Frontal cortex (tissue), 4 donors: ENCODE data around the gene LRRC4C. TPM values are rescaled to one million over a fixed set of nuclear protein-coding genes. Genes with fewer than 3 reads are reported as not detected.

Source experiments
- DNase-seq, 2 donors: peaks; one replicate each; pipeline ENCODE4 v3.0.0; 2012; ENCODE audit warnings: low spot score in 2 of 2
- FAIRE-seq: peaks from 2 replicates; lab custom pipeline; 2012; peaks lifted over from hg19 to GRCh38; lab: Jason Lieb, UNC
- total RNA-seq: library from RNA; depleted of rRNA; stranded (reverse); fragments of >200 nt; gene quantifications from one replicate; pipeline ENCODE4 v1.2.3, GENCODE V29; 2014
- donor health status: control.
- donor health status: control.
- donor health status: control.

LRRC4C gene
- total RNA-seq, 1 donor from 2014 or later, result 90.5 TPM

DNA sequence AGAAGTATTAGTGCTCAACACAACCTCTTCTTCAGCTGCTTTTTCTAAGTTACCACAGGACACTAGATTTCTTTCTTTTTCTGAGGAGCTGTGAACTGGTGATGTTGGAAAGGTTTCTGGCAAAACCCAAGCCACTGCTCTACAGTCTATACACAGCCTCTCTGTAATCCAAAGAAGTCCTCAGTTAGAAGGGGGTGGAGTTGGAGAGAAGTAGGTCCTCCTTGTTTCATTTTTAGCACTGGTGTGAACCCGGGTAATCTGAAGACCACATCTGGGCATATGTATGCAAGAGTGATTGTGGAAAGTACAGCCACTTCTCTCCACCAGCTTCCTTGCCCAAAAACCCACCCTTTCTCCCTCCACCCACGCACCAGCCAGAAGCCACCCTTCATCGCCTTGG lies 1168.1 kb downstream of the LRRC4C start:
- DNase-seq (no peak), FAIRE-seq (no peak)

DNA sequence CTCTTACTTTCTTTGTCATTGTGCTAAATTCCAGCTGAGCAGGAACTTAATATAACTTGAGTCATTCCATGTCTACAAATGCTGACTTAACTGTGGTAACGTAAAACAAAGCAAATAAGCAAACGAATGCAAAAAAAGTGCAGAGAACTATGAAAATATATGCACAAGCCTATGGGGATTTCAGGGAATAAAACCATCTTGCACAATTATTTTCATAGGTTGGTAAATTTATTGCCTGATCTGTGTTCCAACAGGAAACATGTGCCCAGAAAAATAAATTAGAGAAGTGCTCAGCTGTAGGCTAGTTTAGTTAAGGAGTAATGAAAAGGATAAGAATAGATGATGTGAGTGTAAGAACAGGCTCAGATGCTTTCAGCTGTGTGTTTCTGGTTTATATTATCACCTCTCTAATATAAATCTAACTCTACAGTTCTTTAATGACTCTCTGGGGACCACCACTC lies 1169.3 kb downstream of the LRRC4C start:
- DNase-seq (no peak), FAIRE-seq (no peak)

DNA sequence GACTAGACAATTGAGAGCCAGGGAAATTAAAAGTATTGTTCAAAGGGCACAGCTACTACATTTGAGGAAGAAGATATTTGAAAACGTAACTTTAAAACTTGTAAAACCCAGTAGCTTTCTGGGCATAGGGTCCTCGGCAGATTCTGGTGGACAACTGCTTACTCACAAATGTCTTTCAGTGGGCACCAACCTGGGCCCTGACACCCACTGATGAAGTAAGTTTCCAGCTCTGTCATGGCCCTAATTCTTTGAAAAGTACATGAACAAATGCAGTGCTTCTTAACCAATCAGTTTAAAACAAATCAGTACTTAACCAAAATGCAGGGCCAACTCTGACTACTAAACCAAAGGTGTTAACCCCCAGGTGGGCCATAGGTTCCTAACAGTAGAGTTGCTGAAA lies 1170.1 kb downstream of the LRRC4C start:
- no peak for FAIRE-seq

DNA sequence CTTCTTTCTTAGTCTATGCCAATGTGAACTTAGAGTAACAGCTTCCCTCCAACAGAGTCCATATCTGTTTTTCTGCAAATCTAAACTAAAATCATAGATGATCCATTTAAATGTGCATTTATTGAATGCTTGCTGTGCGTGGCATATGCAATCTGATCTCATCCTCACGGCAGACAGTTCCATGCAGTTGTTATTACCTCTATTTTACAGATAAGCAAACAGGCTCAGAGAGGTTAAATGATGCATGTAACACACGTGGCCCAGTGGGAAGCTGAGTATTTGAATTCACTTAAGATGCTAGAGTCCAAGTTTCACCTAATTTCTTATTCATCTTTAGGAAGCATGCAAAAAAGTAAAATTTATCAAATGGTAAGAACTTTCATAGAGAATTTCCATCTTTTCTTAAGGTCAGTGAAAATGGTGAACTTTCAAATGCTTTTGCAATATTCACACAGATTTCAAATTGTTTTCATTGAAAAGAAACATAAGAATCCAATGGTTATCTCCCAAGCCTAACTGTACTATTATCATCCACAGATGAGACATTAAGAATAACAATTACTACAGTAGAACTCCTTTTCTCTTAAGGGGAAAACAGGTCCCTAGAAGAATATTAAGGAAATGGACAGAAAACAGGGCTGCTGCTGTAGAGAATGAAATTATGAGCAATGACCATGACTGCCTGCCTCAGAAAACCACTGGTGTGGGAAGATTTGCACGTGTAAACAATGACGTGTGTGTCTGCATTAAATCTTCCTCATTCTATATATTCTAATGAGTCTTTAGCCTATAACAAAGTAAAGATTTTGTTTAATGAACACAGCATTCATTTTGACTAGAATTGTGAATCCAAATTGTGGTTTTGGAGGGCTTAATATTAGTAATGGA lies 1171.3 kb downstream of the LRRC4C start:
- FAIRE-seq (no peak), DNase-seq (no peak)

More for the DNA sequence above, 1170.1 kb downstream of the LRRC4C start:
- DNase-seq, result no peak

DNA sequence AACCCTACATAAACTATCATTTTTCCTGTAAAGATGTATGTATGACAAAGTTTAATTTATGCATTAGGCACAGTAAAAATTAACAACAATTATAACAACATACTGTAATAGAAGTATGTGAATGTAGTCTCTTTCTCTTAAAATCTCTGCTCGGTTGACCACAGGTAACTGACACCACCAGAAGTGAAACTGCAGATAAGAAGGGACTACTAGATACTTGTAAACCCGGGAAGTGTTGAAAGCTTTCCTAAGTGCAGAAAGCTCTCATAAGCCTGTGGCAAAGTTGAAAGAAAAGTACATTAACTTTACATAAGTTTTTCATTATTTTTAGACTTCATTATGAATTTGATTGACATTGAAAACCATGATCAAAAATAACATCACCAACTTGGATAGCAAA lies 1173.3 kb downstream of the LRRC4C start:
- FAIRE-seq (no peak), DNase-seq (no peak)

DNA sequence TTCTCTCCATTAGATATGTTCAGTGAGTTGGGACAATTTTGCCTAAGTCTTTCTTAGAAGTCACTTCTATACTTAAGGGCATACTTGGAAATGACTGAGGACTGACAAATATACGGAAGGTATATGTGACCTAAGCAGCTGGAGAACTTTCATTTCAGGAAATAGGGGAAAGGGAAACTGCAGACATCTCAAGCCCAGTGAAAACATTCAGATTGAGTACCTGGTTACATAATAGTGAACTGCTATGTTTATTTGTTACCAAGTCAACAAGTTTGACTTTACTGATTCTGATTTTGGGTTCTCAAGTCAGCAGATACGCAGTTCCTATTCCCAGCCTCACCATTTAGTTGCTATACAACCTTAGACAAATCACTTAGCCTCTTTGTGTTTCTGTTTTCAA lies 1173.9 kb downstream of the LRRC4C start:
- FAIRE-seq (no peak), DNase-seq (no peak)

DNA sequence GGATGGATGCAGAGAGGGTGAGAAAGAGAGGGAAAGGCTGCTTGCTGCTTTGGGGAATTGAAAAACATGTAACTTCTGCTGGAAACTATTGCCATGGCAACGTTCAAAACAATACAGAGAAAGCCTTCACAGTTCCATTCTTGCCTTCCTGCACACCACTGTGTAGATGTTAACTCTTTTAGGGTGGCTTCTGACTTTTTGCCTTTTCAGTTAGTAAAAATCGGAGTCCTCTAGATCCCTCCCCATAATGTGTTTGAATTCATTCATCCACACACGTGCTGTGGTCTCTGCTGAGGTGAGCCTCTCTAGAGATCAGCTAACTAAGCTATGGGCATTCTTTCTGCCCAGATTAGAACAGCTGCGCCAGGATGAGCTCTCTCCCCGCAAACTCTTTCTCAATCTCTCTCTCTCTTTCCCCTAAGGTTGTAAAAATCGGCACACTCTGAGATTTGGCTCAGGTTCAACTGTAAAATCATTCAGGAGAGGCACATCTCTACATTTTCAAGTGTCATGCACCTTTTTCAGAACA lies 1178.3 kb downstream of the LRRC4C start:
- FAIRE-seq, result no peak
- no peak for DNase-seq

DNA sequence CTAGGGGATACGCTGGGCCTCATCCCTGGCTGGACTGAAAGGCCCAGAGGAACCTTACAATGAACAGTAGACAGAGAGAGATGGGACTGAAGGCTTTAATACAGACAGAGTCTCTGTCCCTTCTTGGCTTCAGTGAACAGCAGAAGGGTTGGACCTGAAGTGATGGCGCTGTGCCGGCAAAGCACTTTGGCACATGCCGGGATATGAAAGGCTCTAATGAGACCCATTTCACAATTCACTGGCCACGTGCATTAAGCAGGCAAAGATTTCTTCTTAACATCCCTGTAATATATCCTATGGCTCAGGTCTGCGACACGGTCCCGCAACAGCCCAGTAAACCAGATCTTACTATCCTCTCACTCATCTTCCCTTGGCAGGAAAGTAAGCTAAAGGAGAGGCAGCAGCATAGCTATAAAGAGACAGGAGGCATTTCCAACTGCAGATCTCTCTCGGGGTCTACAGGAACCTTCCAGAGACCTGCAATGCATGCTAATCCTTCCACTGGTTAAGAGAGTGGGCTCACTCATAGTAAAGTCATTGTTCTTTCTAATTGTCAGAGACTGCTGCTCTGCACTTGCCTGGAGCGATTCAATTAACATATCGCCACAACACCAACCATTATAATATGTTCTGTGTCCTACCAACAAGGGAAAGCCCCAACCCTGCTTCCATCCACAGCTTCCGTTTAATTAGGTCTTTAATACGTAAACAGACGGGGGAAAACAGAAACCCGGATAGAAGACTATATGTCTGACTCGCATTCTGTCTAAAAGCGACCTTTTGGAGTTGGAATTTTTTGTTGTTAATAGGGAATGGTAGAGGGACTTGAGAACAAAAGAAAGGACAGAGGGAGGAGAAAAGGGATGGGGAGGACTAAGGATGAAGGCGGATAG lies 1179.0 kb downstream of the LRRC4C start:
- FAIRE-seq (no peak), DNase-seq (no peak)

DNA sequence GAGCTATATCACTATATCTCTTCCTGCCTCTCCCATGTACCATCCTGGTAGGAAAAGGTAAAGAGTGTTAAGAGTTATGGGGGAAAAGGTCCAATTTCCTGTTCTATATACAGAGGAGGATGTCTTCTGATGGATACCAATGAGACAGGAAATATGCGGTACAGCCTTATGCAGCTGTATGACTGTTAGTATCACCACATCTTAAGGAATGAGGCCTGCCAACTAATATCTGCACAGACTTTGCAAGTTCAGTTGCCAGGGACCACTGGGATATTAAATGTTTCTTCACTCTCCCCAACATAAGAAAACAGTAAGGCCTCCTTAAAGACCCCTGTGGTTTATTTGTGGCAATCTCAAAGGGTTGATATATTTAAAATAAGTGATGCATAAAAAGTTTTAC lies 1182.5 kb downstream of the LRRC4C start:
- FAIRE-seq, result no peak
- DNase-seq, result no peak

DNA sequence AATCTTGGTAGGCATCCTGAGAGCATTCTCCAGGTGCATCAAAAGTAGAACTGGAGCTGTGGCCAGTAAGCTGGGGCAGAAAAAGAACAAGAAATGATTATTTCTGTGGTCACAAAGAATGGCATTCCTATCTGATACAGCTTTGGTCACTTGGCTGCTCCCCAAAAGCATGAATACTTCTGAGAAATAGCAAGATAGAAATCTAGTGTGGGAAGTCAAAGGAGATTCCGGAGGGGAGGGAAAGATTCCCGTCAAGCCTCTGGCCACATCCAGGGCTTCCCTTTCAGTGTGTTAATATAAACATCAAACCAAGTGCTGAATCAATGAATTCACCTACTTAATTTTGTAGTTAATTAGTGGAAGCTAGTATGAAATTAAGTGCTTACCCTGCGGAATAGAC lies 1185.4 kb downstream of the LRRC4C start:
- DNase-seq (no peak), FAIRE-seq (no peak)

DNA sequence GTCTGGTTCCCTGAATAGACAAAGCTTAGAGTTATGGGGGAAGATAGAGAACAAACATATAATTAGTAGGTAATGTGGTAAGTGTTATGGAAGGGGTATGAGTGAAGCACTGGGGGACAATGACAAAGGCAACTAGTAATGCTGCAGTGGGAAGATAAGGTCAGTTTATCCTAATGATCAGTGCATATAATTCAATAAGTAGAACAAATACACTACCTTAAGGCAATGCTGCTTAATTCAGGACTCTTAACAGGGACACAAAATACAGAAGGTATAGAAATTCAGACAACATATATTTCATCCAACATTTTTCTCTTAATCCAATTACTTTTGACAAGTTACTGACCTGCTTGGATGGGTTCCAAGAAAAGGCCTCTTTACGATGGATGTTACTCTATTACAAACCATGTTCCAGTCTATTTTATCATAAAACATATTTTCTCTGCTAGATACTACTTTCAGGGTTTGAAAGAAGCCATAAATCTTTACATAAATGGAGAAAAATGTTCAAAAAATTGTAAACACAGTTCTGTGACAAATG lies 1186.2 kb downstream of the LRRC4C start:
- DNase-seq (no peak), FAIRE-seq (no peak)

DNA sequence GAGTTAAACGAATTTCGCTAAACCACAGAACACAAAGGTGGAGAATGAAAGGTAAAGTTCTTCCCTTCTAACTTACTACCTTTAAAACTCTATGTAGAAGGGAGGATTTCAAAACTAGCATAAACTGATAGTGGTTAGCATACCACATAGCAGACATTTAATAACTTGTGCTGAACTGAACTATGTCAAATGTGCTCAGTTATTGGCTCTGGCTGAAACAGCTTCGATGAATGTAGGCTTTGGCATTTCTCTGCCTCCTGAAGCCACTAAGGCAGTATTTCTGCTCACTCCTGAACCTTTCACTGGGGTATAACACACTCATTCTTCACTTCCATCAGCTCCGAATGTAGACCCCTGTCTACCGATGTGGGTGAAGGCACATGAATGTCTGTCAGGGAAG lies 1188.1 kb downstream of the LRRC4C start:
- DNase-seq (no peak), FAIRE-seq (no peak)

DNA sequence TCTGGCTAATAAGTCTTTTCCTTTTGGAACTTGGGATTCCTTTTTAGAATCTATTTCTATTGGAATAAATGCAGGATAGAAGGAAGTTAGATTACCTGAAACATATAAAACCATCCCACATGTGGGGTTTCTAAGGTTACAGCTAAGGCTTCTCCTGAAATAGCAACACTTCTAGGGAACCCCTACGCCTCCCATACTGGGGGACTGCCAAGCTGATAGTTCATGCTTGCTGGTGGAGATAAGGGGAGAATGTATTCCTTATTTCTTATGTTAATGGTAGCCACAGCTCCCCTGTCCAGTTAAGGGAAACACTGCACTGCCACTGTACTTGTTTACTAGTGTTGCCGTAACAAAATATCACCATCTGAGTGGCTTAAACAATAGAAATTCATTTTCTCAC lies 1189.6 kb downstream of the LRRC4C start:
- FAIRE-seq (no peak), DNase-seq (no peak)

DNA sequence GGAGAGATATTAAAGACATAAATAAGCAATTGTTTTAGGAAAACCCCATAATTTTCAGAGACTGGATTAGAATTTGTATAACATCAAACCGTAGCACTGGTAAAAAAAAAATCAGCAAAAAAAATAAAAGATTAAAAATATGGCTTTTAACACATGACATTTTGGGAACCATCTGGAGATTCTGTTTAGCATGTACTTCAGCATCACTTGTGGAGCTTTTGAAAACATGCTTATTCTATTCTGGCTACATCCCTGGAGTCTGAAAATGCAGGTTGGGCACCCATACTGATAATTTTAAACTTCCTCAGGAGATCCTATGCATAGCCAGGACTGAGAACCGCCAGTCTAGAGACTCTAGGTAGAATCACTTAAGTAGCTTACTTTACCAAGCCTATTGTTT lies 1190.9 kb downstream of the LRRC4C start:
- FAIRE-seq (peak; percentile 6), DNase-seq (no peak)

DNA sequence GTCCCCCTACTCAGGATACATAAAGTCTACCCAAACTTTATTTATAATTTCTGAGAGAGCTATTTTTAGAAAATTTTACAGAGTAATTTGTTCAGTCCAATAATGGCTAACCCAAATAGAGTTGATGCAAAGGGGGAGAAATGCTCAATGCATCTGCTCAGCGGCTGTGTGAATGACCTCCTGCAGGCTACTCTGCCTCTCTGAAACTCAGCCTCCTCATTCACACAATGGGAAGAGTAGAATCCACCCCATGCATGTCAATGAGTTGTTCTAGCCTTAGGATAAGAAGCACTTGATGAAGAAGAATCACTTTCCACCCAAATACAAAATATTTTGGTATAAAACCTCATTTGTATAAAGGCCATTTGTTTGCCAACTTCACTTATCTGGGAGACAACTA lies 1204.0 kb downstream of the LRRC4C start:
- no peak for FAIRE-seq
- no peak for DNase-seq

DNA sequence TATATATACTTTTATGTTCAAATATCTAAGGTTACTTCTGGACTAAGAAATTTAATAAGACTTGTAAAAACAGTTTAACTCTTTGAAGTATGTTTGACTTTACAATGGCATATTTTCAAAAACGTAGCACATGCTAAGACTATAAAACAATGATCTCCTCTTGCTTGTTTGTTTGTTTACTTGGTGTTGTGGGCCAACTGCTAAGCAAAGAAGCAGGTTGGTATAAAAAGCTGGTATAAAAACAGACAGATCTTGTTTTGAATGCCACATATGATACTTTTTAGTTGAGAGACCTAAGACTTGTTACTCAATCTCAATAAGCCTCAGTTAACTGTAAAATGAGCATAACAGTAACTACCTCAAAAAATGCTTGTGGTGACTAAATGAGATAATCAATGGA lies 1206.3 kb downstream of the LRRC4C start:
- DNase-seq, result no peak
- FAIRE-seq, result no peak

DNA sequence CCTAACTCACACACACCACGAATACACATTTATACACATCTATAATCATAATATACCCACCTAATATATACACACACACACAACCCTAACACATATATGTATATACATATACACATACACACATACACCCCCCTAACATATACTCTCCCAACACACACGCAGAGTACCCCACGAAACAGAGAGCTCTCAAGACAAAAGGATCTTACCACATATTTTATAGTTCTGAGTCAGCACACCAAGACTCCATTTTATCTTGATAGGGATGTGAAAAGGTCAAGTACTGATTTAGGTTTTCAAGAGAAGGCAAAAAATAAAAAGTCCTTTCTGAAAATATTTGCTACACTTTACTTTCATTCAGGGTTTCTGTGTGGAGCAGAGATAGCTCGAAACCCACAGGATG lies 1207.2 kb downstream of the LRRC4C start:
- no peak for DNase-seq
- no peak for FAIRE-seq

DNA sequence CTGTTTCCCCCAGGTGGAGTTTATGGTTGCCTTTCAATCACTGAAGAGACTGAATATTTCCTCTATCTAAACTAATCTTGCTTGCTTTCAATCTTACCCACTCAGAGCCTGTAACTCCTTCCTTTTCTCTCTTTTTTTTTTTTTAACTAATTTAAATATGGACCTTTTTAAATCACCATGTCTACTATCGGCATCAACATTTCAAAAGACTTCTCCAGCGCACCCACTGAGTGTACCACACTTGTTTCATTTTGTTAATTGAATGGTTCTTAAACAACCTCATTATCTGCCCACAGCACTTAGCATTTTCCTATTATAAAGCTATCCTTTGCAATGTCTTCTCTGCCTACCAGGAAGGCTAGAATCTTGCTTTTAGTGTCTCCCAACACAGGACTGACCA lies 1212.5 kb downstream of the LRRC4C start:
- no peak for DNase-seq
- FAIRE-seq, result no peak

DNA sequence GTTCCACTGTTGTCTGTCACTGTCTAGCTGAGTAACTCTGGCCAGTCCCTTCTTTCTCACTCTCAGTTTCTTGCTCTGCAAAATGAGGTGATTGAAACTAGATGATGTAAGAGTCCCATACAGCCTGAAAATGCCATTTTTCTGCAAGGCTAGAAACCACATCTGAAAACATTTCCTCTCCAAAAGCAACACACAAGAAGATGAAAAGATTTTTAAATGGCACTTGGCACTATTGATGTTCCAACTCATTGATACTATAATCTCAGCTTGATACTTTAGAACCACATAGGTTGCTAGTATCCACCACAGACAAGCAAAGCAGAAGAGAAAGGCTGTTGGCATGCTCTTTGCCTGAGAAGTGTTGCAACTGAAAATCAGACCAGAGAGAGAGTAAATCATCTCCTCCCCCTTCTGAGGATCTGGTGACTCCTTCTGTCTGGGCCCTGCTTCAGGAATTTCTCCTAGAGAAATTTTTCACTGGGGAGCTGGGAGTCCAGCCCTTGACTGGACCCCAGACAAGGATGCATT lies 1217.9 kb downstream of the LRRC4C start:
- no peak for DNase-seq
- no peak for FAIRE-seq

DNA sequence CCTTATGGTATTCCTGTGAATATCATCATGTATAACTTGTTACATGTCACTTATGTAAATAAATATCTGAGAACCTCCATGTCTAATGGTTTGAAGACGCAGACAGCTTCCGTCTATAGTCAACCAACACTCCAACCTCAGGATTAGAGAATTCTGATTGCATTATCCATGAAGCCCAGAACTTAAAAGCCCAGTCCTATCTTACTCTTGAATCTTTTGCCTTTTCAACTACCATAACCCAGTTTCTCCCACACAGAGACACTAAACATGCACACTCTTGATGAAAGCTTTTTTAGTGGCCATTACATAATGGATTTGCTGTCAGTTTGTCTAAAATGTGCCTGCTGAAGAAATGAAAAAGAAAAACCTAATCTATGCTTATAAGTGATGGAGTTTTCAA lies 1219.2 kb downstream of the LRRC4C start:
- FAIRE-seq (no peak), DNase-seq (no peak)
